Hepatocyte (in vitro differentiated cells): Measurements from ENCODE around the gene MDFIC2.

Source experiments
- EZH2 ChIP-seq: fragments of 200-600 bp; sonication (generic); IDR thresholded peaks from 2 replicates; pipeline ENCODE4 v1.6.1; 2016; ENCODE audit warnings: antibody characterized with exemption, mild to moderate bottlenecking, borderline replicate concordance
- EZH2phosphoT487 ChIP-seq: fragments of 200-600 bp; sonication (generic); IDR thresholded peaks from one replicate; pipeline ENCODE4 v1.6.1; 2018; ENCODE audit warnings: antibody characterized with exemption, mild to moderate bottlenecking, low read depth, moderate library complexity; ENCODE audit not compliant: unreplicated experiment, severe bottlenecking
- TF ChIP-seq, protein P1 (sequence below): fragments of 200-600 bp; sonication (generic); IDR thresholded peaks from 2 replicates; pipeline ENCODE4 v1.5.1; 2016; ENCODE audit warnings: antibody characterized with exemption, mild to moderate bottlenecking; ENCODE audit not compliant: poor library complexity

DNA sequence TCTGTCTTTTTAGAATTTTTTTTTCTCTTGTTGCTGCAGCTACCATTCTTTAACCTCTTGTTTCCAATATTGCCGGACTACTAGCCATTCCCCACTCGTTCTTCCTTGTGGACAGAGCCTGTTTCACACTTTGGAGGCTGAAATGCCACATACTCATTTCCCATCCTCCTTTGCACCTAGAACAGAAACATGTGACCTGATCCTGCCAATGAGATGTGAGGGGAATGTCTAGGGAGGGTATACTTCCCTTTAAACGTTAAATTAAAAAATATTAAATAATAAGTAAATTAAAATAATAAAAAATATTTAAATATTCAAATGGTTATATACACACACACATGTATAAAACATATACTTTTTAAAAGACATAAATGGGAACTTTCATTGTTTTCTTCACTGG lies 20.6 kb upstream of the MDFIC2 start:
- TF ChIP-seq, protein P1, sequence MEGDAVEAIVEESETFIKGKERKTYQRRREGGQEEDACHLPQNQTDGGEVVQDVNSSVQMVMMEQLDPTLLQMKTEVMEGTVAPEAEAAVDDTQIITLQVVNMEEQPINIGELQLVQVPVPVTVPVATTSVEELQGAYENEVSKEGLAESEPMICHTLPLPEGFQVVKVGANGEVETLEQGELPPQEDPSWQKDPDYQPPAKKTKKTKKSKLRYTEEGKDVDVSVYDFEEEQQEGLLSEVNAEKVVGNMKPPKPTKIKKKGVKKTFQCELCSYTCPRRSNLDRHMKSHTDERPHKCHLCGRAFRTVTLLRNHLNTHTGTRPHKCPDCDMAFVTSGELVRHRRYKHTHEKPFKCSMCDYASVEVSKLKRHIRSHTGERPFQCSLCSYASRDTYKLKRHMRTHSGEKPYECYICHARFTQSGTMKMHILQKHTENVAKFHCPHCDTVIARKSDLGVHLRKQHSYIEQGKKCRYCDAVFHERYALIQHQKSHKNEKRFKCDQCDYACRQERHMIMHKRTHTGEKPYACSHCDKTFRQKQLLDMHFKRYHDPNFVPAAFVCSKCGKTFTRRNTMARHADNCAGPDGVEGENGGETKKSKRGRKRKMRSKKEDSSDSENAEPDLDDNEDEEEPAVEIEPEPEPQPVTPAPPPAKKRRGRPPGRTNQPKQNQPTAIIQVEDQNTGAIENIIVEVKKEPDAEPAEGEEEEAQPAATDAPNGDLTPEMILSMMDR, result no peak
- TF ChIP-seq EZH2phosphoT487, result no peak
- TF ChIP-seq EZH2, result no peak
